K562 (cell line): Measurements from ENCODE around the gene EFEMP2. TPM values are rescaled to one million over a fixed set of nuclear protein-coding genes. Genes with fewer than 3 reads are reported as not detected.

ENCODE experiments used
- ATF1 ChIP-seq, 2 experiments: fragments of 450-650 bp in 1 of 2; IDR thresholded peaks; 2 replicates each; pipeline ENCODE4 v1.6.1; 2016; ENCODE audit warnings: missing compliant biosample characterization in 1 of 2, missing genetic modification characterization in 1 of 2
- C11orf30 ChIP-seq: fragments of 450-650 bp; IDR thresholded peaks from 2 replicates; pipeline ENCODE4 v1.6.1; 2016; ENCODE audit warnings: low read depth, mild to moderate bottlenecking
- CHD2 ChIP-seq: IDR thresholded peaks from 2 replicates; pipeline ENCODE4 v1.6.1; 2011; ENCODE audit warnings: low read depth, low read length
- EWSR1 ChIP-seq: fragments of 450-650 bp; IDR thresholded peaks from 2 replicates; pipeline ENCODE4 v1.6.1; 2018; ENCODE audit warnings: borderline replicate concordance, mild to moderate bottlenecking, low read depth, moderate library complexity; ENCODE audit not compliant: partially characterized antibody
- HOXB6 ChIP-seq: fragments of 250-450 bp; sonication (Bioruptor Pico); IDR thresholded peaks from 2 replicates; pipeline ENCODE4 v1.5.1; 2022; ENCODE audit warnings: mild to moderate bottlenecking, borderline replicate concordance
- PHF20 ChIP-seq: fragments of 450-650 bp; IDR thresholded peaks from 2 replicates; pipeline ENCODE4 v1.6.1; 2018; ENCODE audit not compliant: partially characterized antibody
- PRPF4 ChIP-seq: fragments of 200-400 bp; formaldehyde crosslinking; IDR thresholded peaks from one replicate; pipeline ENCODE4 v1.6.1; 2017; ENCODE audit warnings: low read length, low read depth, mild to moderate bottlenecking; ENCODE audit not compliant: insufficient read depth, poor library complexity, severe bottlenecking
- RNF219 ChIP-seq: fragments of 250-450 bp; sonication (Bioruptor Pico); IDR thresholded peaks from 2 replicates; pipeline ENCODE4 v1.5.0; 2022; ENCODE audit warnings: mild to moderate bottlenecking
- SIX5 ChIP-seq, 2 experiments: IDR thresholded peaks; 2 replicates each; pipeline ENCODE4 v1.6.1; 2011; ENCODE audit warnings: low read length in 2 of 2, borderline replicate concordance in 1 of 2, low read depth in 1 of 2, mild to moderate bottlenecking in 1 of 2, moderate library complexity in 1 of 2; ENCODE audit not compliant: insufficient read depth in 1 of 2
- SMARCB1 ChIP-seq: IDR thresholded peaks from 2 replicates; pipeline ENCODE4 v1.6.1; 2011; ENCODE audit warnings: improper control_type of control experiment, low read depth; ENCODE audit not compliant: insufficient read length
- TRIM28 ChIP-seq: fragments of 450-650 bp; IDR thresholded peaks from 2 replicates; pipeline ENCODE4 v1.6.1; 2017
- XRCC5 ChIP-seq: fragments of 200-400 bp; formaldehyde crosslinking; IDR thresholded peaks from 2 replicates; pipeline ENCODE4 v1.6.1; 2017; ENCODE audit warnings: low read depth, mild to moderate bottlenecking, low read length
- ZNF121 ChIP-seq: sonication (generic); formaldehyde crosslinking; conservative IDR thresholded peaks from 2 replicates; pipeline ENCODE4 v1.8.0; 2022; ENCODE audit warnings: missing genetic modification reagents
- ZNF143 ChIP-seq: sonication (generic); formaldehyde crosslinking; IDR thresholded peaks from 2 replicates; pipeline ENCODE4 v1.9.0; 2022; ENCODE audit warnings: mild to moderate bottlenecking, missing genetic modification reagents
- ZNF384 ChIP-seq: IDR thresholded peaks from 2 replicates; pipeline ENCODE4 v1.6.1; 2012; ENCODE audit warnings: low read depth, low read length, improper control_type of control experiment
- ZZZ3 ChIP-seq: fragments of 450-650 bp; IDR thresholded peaks from 2 replicates; pipeline ENCODE4 v1.6.1; 2016; ENCODE audit warnings: antibody characterized with exemption, mild to moderate bottlenecking, moderate library complexity
- polyA plus RNA-seq, 8 experiments: library from polyadenylated mRNA; depleted of rRNA in 4 of 8; stranded (reverse) in 5 of 8; unstranded in 3 of 8; fragments of >200 nt; fragmentation: Nextera tagmentation in 2 of 8; fragmentation: Illumina TruSeq in 1 of 8; extraction: Ambion mirVana in 2 of 8; extraction: Trizol in 1 of 8; gene quantifications; 2 replicates each; pipeline versions ENCODE4 v1.2.1 to v1.2.3, GENCODE V29; 2011 to 2014; ENCODE audit warnings: inconsistent platforms in 1 of 8, missing spikeins in 1 of 8
- total RNA-seq, 7 experiments: library from RNA; depleted of rRNA in 6 of 7; stranded (reverse); fragments of >200 nt in 6 of 7; fragmentation: Illumina TruSeq in 2 of 7; extraction: Trizol in 2 of 7; gene quantifications; 2 replicates each; pipeline versions ENCODE4 v1.2.1 to v1.2.3, GENCODE V29; 2011 to 2021; ENCODE audit warnings: low replicate concordance in 1 of 7
- TF ChIP-seq, protein P1 (sequence below): fragments of 250-450 bp; sonication (Bioruptor Pico); IDR thresholded peaks from 2 replicates; pipeline ENCODE4 v1.4.0; 2020; ENCODE audit warnings: mild to moderate bottlenecking, moderate library complexity
- TF ChIP-seq, protein P2 (sequence below): sonication (generic); formaldehyde crosslinking; IDR thresholded peaks from 2 replicates; pipeline ENCODE4 v1.8.1; 2023; ENCODE audit warnings: mild to moderate bottlenecking, missing genetic modification reagents

The EFEMP2 gene
- total and polyA plus RNA-seq, 9 of the 15 experiments (the other 6 are each of a cell fraction or from before 2014, with no cell fraction given), result 0.07 to 2.9 (median 0.69) TPM; not detected in 1

- no peak for TF ChIP-seq SIX5 (IDR thresholded peaks at IDR 0.05; ENCODE audit: borderline replicate concordance in 1 of 2, insufficient read depth in 1 of 2, low read depth in 1 of 2, low read length in 2 of 2)
- no peak for TF ChIP-seq ZNF121 (CRISPR knock-in tag)
- TF ChIP-seq XRCC5, result peak; percentile 87; the same call in 1 of the 2 replicates
- no peak for TF ChIP-seq PHF20
- peak; percentile 96 for TF ChIP-seq C11orf30
- TF ChIP-seq, protein P1, sequence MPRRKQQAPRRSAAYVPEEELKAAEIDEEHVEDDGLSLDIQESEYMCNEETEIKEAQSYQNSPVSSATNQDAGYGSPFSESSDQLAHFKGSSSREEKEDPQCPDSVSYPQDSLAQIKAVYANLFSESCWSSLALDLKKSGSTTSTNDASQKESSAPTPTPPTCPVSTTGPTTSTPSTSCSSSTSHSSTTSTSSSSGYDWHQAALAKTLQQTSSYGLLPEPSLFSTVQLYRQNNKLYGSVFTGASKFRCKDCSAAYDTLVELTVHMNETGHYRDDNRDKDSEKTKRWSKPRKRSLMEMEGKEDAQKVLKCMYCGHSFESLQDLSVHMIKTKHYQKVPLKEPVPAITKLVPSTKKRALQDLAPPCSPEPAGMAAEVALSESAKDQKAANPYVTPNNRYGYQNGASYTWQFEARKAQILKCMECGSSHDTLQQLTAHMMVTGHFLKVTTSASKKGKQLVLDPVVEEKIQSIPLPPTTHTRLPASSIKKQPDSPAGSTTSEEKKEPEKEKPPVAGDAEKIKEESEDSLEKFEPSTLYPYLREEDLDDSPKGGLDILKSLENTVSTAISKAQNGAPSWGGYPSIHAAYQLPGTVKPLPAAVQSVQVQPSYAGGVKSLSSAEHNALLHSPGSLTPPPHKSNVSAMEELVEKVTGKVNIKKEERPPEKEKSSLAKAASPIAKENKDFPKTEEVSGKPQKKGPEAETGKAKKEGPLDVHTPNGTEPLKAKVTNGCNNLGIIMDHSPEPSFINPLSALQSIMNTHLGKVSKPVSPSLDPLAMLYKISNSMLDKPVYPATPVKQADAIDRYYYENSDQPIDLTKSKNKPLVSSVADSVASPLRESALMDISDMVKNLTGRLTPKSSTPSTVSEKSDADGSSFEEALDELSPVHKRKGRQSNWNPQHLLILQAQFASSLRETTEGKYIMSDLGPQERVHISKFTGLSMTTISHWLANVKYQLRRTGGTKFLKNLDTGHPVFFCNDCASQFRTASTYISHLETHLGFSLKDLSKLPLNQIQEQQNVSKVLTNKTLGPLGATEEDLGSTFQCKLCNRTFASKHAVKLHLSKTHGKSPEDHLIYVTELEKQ (CRISPR knock-in tag), result 0 out of 2 replicates have a peak, but pooled peaks have one; percentile 18
- TF ChIP-seq TRIM28, result 0 out of 2 replicates have a peak, but pooled peaks have one; percentile 12
- no peak for TF ChIP-seq ZNF384
- no peak for TF ChIP-seq ZZZ3
- TF ChIP-seq, protein P2, sequence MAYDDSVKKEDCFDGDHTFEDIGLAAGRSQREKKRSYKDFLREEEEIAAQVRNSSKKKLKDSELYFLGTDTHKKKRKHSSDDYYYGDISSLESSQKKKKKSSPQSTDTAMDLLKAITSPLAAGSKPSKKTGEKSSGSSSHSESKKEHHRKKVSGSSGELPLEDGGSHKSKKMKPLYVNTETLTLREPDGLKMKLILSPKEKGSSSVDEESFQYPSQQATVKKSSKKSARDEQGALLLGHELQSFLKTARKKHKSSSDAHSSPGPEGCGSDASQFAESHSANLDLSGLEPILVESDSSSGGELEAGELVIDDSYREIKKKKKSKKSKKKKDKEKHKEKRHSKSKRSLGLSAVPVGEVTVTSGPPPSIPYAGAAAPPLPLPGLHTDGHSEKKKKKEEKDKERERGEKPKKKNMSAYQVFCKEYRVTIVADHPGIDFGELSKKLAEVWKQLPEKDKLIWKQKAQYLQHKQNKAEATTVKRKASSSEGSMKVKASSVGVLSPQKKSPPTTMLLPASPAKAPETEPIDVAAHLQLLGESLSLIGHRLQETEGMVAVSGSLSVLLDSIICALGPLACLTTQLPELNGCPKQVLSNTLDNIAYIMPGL (CRISPR knock-in tag), result no peak
- no peak for TF ChIP-seq ATF1 (CRISPR knock-in tag; IDR thresholded peaks at IDR 0.05)
- peak; percentile 65; the same call in 1 of the 2 replicates for TF ChIP-seq ATF1 (tag; IDR thresholded peaks at IDR 0.05)
- no peak for TF ChIP-seq SMARCB1
- TF ChIP-seq EWSR1, result no peak
- peak; percentile 22; the same call in 1 of the 2 replicates for TF ChIP-seq CHD2
- TF ChIP-seq ZNF143 (CRISPR knock-in tag), result no peak
- TF ChIP-seq PRPF4, result peak; percentile 99
- TF ChIP-seq HOXB6 (CRISPR knock-in tag), result no peak
- no peak for TF ChIP-seq RNF219 (CRISPR knock-in tag)
Observed at GRCh38 chr11:65899356-65900124, 26.9 kb upstream of the EFEMP2 start (continued).
